ENCODE data around the gene SLC14A1. TPM values are rescaled to one million over a fixed set of nuclear protein-coding genes. Genes with fewer than 3 reads are reported as not detected.

The SLC14A1 gene
- total and polyA plus RNA-seq, 2 of the 4 experiments (the other 2 are of a cell fraction), result 20.5 to 31.9 TPM

DNA sequence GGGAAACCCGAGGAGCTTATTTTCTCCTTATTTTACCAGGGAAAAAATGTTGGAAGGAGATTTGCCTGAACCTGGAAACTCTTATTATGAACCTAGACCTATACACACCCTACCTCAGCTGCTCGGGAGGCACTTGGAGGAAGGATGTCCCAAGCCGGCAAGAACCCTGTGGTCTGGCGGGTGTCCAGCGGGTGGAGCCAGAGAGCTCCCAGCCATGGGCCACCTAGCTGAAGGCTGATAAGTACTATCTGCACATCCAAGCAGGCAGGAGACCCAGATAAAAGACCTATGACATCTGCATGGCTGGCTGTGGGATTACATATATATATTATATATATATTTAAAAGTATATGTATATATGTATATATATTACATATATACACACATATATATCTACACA lies 1.1 kb upstream of the SLC14A1 start:
- DNase-seq (peak; percentile 77), ATAC-seq (ENCODE audit: low read depth) (peak; percentile 89)
- Histone ChIP-seq H3K23ac (ENCODE audit: low read depth, low read length) (no peak overlapping the region), H4K20me1 (ENCODE audit: insufficient read depth, low read length) (no peaks in the 10 kb centered on the region), H3K14ac (replicated peaks; ENCODE audit: low read depth, low read length) (no peak overlapping the region; the same call in 1 of the 2 replicates), H3K36me3 (ENCODE audit: control insufficient read depth, insufficient read depth, low read length) (no peaks in the 10 kb centered on the region), H3K9me1 (ENCODE audit: insufficient read depth, low read length) (peaks cover 15% of the 10 kb centered on the region), H3K4me3 (ENCODE audit: insufficient read depth, low read depth, low read length) (no peak overlapping the region), H3K27me3 (ENCODE audit: control insufficient read depth, insufficient read depth, low read length) (no peaks in the 10 kb centered on the region), H2AK5ac (ENCODE audit: low read depth, low read length) (no peak overlapping the region), H2AFZ (replicated peaks; ENCODE audit: low read length, poor library complexity) (no peak overlapping the region), H3K56ac (ENCODE audit: extremely low read depth, insufficient read depth, low read length) (no peak overlapping the region), H3K4me2 (ENCODE audit: low read depth, low read length) (no peak overlapping the region), H2BK120ac (ENCODE audit: low read depth, low read length) (peak overlapping the region; percentile 45; the same call in 1 of the 2 replicates), H4K8ac (ENCODE audit: low read depth in 2 of 2, low read length in 2 of 2) (peak overlapping the region in 1 of 2 experiments; percentile 51; a peak in 2 of 4 replicates), H3K27ac (ENCODE audit: insufficient read depth, low read length) (no peak overlapping the region), H3K9me3 (ENCODE audit: control insufficient read depth, insufficient read depth, low read length) (no peaks in the 10 kb centered on the region), H2BK15ac (ENCODE audit: low read depth, low read length) (peak overlapping the region; percentile 33; the same call in 1 of the 3 replicates), H2AK9ac (replicated peaks; ENCODE audit: low read depth, low read length, poor library complexity) (no peak overlapping the region), H4K5ac (ENCODE audit: low read depth, low read length) (no peak overlapping the region), H2BK20ac (ENCODE audit: low read depth, low read length) (peak overlapping the region; percentile 40), H4K91ac (ENCODE audit: insufficient read depth, low read depth, low read length) (no peak overlapping the region), H2BK5ac (ENCODE audit: low read depth, low read length, poor library complexity, severe bottlenecking) (no peak overlapping the region), H3K4me1 (ENCODE audit: control insufficient read depth, insufficient read depth, low read length) (peaks cover 14% of the 10 kb centered on the region), H3K18ac (ENCODE audit: low read depth, low read length) (no peak overlapping the region), H3K4ac (ENCODE audit: low read depth, low read length) (peak overlapping the region; percentile 6; the same call in 1 of the 2 replicates), H3K9ac (ENCODE audit: low read depth, low read length) (no peak overlapping the region), H3K79me1 (ENCODE audit: low read depth in 1 of 2, low read length in 2 of 2) (peaks cover 0 to 6% of the 10 kb centered on the region in 2 experiments; a peak in 1 of 4 replicates)
- ChIA-PET POLR2A (ENCODE audit: unreplicated experiment) (interaction anchor here (1.5 kb wide), 1 partner anchor 80 kb away, joined by 5 read pairs; no protein-coding TSS in a partner anchor), CTCF (interaction anchor here (0.6 to 1.9 kb wide), 13 partner anchors 14 to 157 kb away, joined by 3 to 6 read pairs (median 4); no protein-coding TSS in a partner anchor)
- no CpG with 5 or more reads among the region's 5 CpGs for WGBS, 2 experiments (ENCODE audit: extremely low coverage in 2 of 2, insufficient read length in 1 of 2)
- TF ChIP-seq FOS (IDR thresholded peaks at IDR 0.05; ENCODE audit: low read depth, low read length) (no peak), SMC3 (IDR thresholded peaks at IDR 0.05; ENCODE audit: low read depth, low read length) (peak; percentile 90), CHD1 (IDR thresholded peaks at IDR 0.05; ENCODE audit: low read depth, low read length) (no peak), POLR2A (IDR thresholded peaks at IDR 0.05; ENCODE audit: low read depth, low read length) (0 out of 2 replicates have a peak, but pooled peaks have one; percentile 31), NFE2L2 (IDR thresholded peaks at IDR 0.05; ENCODE audit: low read depth, low read length) (no peak), MAZ (IDR thresholded peaks at IDR 0.05; ENCODE audit: borderline replicate concordance, low read depth, low read length) (no peak), RAD21 (IDR thresholded peaks at IDR 0.05; ENCODE audit: low read length) (peak; percentile 92), BHLHE40 (IDR thresholded peaks at IDR 0.05; ENCODE audit: low read depth, low read length) (no peak)
- TF ChIP-seq, protein P1, sequence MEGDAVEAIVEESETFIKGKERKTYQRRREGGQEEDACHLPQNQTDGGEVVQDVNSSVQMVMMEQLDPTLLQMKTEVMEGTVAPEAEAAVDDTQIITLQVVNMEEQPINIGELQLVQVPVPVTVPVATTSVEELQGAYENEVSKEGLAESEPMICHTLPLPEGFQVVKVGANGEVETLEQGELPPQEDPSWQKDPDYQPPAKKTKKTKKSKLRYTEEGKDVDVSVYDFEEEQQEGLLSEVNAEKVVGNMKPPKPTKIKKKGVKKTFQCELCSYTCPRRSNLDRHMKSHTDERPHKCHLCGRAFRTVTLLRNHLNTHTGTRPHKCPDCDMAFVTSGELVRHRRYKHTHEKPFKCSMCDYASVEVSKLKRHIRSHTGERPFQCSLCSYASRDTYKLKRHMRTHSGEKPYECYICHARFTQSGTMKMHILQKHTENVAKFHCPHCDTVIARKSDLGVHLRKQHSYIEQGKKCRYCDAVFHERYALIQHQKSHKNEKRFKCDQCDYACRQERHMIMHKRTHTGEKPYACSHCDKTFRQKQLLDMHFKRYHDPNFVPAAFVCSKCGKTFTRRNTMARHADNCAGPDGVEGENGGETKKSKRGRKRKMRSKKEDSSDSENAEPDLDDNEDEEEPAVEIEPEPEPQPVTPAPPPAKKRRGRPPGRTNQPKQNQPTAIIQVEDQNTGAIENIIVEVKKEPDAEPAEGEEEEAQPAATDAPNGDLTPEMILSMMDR (conservative IDR thresholded peaks at IDR 0.05; ENCODE audit: low read depth, low read length), result peak; percentile 83
- intact Hi-C loops (cut with micrococcal nuclease) (loop anchor here (1.0 kb wide), 1 partner anchor 116 kb away; no protein-coding TSS in a partner anchor), dilution Hi-C loops (cut with HindIII; ENCODE audit: low sequenced_read_pairs, unreplicated experiment) (no loop called here), in situ Hi-C loops (cut with MboI; ENCODE audit: low sequenced_read_pairs) (no loop called here)
- no TSS peak for BruUV-seq (replicated peaks)
